WTC11 (cell line): ENCODE data around the gene CATSPER1.

ENCODE experiments used
- CTCF ChIP-seq: fragments of 200-600 bp; IDR thresholded peaks from 2 replicates; pipeline ENCODE4 v1.8.0; 2022; ENCODE audit warnings: antibody characterized with exemption
- RELA ChIP-seq: sonication (generic); formaldehyde crosslinking; IDR thresholded peaks from 2 replicates; pipeline ENCODE4 v1.8.1; 2022; ENCODE audit warnings: missing genetic modification reagents, mild to moderate bottlenecking, borderline replicate concordance

GRCh38 chr11:66071381-66071801 is 45.1 kb upstream of the CATSPER1 start:
- TF ChIP-seq CTCF (no peak), RELA (CRISPR knock-in tag) (no peak)
